Glutamatergic neuron (in vitro differentiated cells): ENCODE data around the gene DAB2IP. TPM values are rescaled to one million over a fixed set of nuclear protein-coding genes. Genes with fewer than 3 reads are reported as not detected.

Experiments used
- DNase-seq: peaks from one replicate; pipeline ENCODE4 v3.0.0; 2022
- H3K27ac Mint-ChIP-seq: one replicate; pipeline ENCODE4 v1.8.0; 2020; ENCODE audit warnings: mild to moderate bottlenecking, mixed read lengths, inconsistent platforms; ENCODE audit not compliant: unreplicated experiment
- H3K27me3 Mint-ChIP-seq: one replicate; pipeline ENCODE4 v1.8.0; 2020; ENCODE audit warnings: mild to moderate bottlenecking, moderate library complexity, mixed read lengths, inconsistent platforms; ENCODE audit not compliant: unreplicated experiment
- H3K36me3 Mint-ChIP-seq: one replicate; pipeline ENCODE4 v1.8.0; 2020; ENCODE audit warnings: mild to moderate bottlenecking, mixed read lengths, inconsistent platforms; ENCODE audit not compliant: unreplicated experiment
- H3K4me1 Mint-ChIP-seq: one replicate; pipeline ENCODE4 v1.8.0; 2020; ENCODE audit warnings: mild to moderate bottlenecking, low read depth, mixed read lengths, inconsistent platforms; ENCODE audit not compliant: unreplicated experiment
- H3K4me3 Mint-ChIP-seq: one replicate; pipeline ENCODE4 v1.8.0; 2020; ENCODE audit warnings: mild to moderate bottlenecking, mixed read lengths, inconsistent platforms; ENCODE audit not compliant: unreplicated experiment
- H3K9me3 Mint-ChIP-seq: one replicate; pipeline ENCODE4 v1.8.0; 2020; ENCODE audit warnings: mild to moderate bottlenecking, moderate library complexity, mixed read lengths, inconsistent platforms; ENCODE audit not compliant: unreplicated experiment
- CTCF ChIP-seq: fragments of 200-600 bp; sonication (generic); IDR thresholded peaks from one replicate; pipeline ENCODE4 v1.5.0; 2021; ENCODE audit not compliant: partially characterized antibody, unreplicated experiment
- total RNA-seq: library from RNA; stranded (reverse); fragmentation: NEBNext Ultra II Directional; extraction: Animal tissue kit (Norgen Biotek cat#: 25700); gene quantifications from one replicate; pipeline ENCODE4 v1.2.1, GENCODE V29; 2021; ENCODE audit not compliant: unreplicated experiment

The DAB2IP gene
- total RNA-seq, 1 donor from 2014 or later = 32.9 TPM

- Mint-ChIP-seq H3K4me3 (no peak overlapping the region), H3K27ac (no peak overlapping the region), H3K36me3 (no peaks in the 10 kb centered on the region), H3K4me1 (peaks cover 17% of the 10 kb centered on the region), H3K27me3 (peaks cover 4% of the 10 kb centered on the region), H3K9me3 (peaks cover 8% of the 10 kb centered on the region)
- no peak for TF ChIP-seq CTCF
- DNase-seq = no peak
These were observed 95.0 kb downstream of the DAB2IP start for GRCh38 chr9:121746411-121746810.

- Mint-ChIP-seq H3K4me1 (peaks cover 18% of the 10 kb centered on the region), H3K36me3 (no peaks in the 10 kb centered on the region), H3K9me3 (peaks cover 8% of the 10 kb centered on the region), H3K27ac (no peak overlapping the region), H3K27me3 (peaks cover 3% of the 10 kb centered on the region), H3K4me3 (no peak overlapping the region)
- DNase-seq = no peak
- TF ChIP-seq CTCF = no peak
These were observed 95.4 kb downstream of the DAB2IP start for GRCh38 chr9:121746866-121747265.

- no peak for DNase-seq
- Mint-ChIP-seq H3K4me3 (no peak overlapping the region), H3K9me3 (peaks cover 8% of the 10 kb centered on the region), H3K27ac (no peak overlapping the region), H3K4me1 (peaks cover 18% of the 10 kb centered on the region), H3K27me3 (peaks cover 3% of the 10 kb centered on the region), H3K36me3 (no peaks in the 10 kb centered on the region)
- no peak for TF ChIP-seq CTCF
These were observed 96.6 kb downstream of the DAB2IP start for GRCh38 chr9:121748074-121748473.

GRCh38 chr9:121748727-121749423, 97.4 kb downstream of the DAB2IP start:
- Mint-ChIP-seq H3K4me1 (peaks cover 18% of the 10 kb centered on the region), H3K36me3 (no peaks in the 10 kb centered on the region), H3K4me3 (no peak overlapping the region), H3K27me3 (peaks cover 3% of the 10 kb centered on the region), H3K9me3 (peaks cover 8% of the 10 kb centered on the region), H3K27ac (no peak overlapping the region)
- no peak for TF ChIP-seq CTCF
- no peak for DNase-seq

GRCh38 chr9:121749614-121750013, 98.2 kb downstream of the DAB2IP start:
- no peak overlapping the region for H3K27ac Mint-ChIP-seq
- no peak overlapping the region for H3K4me3 Mint-ChIP-seq
- H3K36me3 Mint-ChIP-seq = no peaks in the 10 kb centered on the region
- peaks cover 18% of the 10 kb centered on the region for H3K4me1 Mint-ChIP-seq
- H3K27me3 Mint-ChIP-seq = peaks cover 3% of the 10 kb centered on the region
- DNase-seq = no peak
- no peak for TF ChIP-seq CTCF
- H3K9me3 Mint-ChIP-seq = peaks cover 8% of the 10 kb centered on the region
